DOHH2 (cell line): ENCODE results near the gene KIAA0408.

Source experiments
- H3F3A ChIP-seq: fragments of 200-600 bp; sonication (generic), shearing (Covaris generic); 2 replicates; pipeline ENCODE4 v1.6.0; 2016; ENCODE audit warnings: antibody characterized with exemption, mild to moderate bottlenecking; ENCODE audit not compliant: control insufficient read depth, insufficient read depth
- H3K27ac ChIP-seq: fragments of 200-600 bp; sonication (generic); 2 replicates; pipeline ENCODE4 v1.5.1; 2014; ENCODE audit warnings: low read depth, mild to moderate bottlenecking, low read length, moderate library complexity
- H3K27me3 ChIP-seq: fragments of 200-600 bp; sonication (generic); 2 replicates; pipeline ENCODE4 v1.6.1; 2014; ENCODE audit warnings: mild to moderate bottlenecking, low read length, mixed read lengths; ENCODE audit not compliant: control insufficient read depth
- H3K36me3 ChIP-seq: fragments of 200-600 bp; sonication (generic); 2 replicates; pipeline ENCODE4 v1.6.1; 2014; ENCODE audit warnings: mild to moderate bottlenecking, low read length, moderate library complexity, mixed read lengths; ENCODE audit not compliant: control insufficient read depth
- H3K4me1 ChIP-seq: fragments of 200-600 bp; sonication (generic); 2 replicates; pipeline ENCODE4 v1.6.1; 2014; ENCODE audit warnings: mild to moderate bottlenecking, low read length, mixed read lengths; ENCODE audit not compliant: control insufficient read depth
- H3K4me2 ChIP-seq: fragments of 200-600 bp; sonication (generic); 2 replicates; pipeline ENCODE4 v1.6.0; 2014; ENCODE audit warnings: mild to moderate bottlenecking, low read length, moderate library complexity
- H3K4me3 ChIP-seq: fragments of 200-600 bp; sonication (generic); 2 replicates; pipeline ENCODE4 v1.5.1; 2014; ENCODE audit warnings: mild to moderate bottlenecking, low read length, mixed read lengths
- H3K79me2 ChIP-seq: fragments of 200-600 bp; sonication (generic); 2 replicates; pipeline ENCODE4 v1.6.1; 2014; ENCODE audit warnings: mild to moderate bottlenecking, low read length, mixed read lengths; ENCODE audit not compliant: control insufficient read depth
- H3K9me2 ChIP-seq: fragments of 200-600 bp; sonication (generic); replicated peaks from 2 replicates; pipeline ENCODE4 v1.6.1; 2014; ENCODE audit warnings: mild to moderate bottlenecking, low read length, mixed read lengths; ENCODE audit not compliant: control insufficient read depth
- H3K9me3 ChIP-seq: fragments of 200-600 bp; sonication (generic); 2 replicates; pipeline ENCODE4 v1.6.1; 2014; ENCODE audit warnings: antibody characterized with exemption, low read length, mixed read lengths; ENCODE audit not compliant: control insufficient read depth, insufficient read depth
- H4K20me1 ChIP-seq: fragments of 200-600 bp; sonication (generic); 2 replicates; pipeline ENCODE4 v1.6.0; 2014; ENCODE audit warnings: low read depth, mild to moderate bottlenecking, antibody characterized with exemption, low read length, moderate library complexity; ENCODE audit not compliant: control insufficient read depth, insufficient read depth
- CTCF ChIP-seq: fragments of 200-600 bp; sonication (generic); IDR thresholded peaks from one replicate; pipeline ENCODE4 v1.5.1; 2014; ENCODE audit warnings: antibody characterized with exemption, mild to moderate bottlenecking, low read depth, low read length; ENCODE audit not compliant: poor library complexity, severe bottlenecking
- EZH2phosphoT487 ChIP-seq: fragments of 200-600 bp; sonication (generic); IDR thresholded peaks from 2 replicates; pipeline ENCODE4 v1.6.1; 2017; ENCODE audit warnings: borderline replicate concordance, mild to moderate bottlenecking, antibody characterized with exemption, low read length, moderate library complexity, mixed read lengths

The KIAA0408 gene

GRCh38 chr6:127452803-127453202 lies 6.4 kb downstream of the KIAA0408 start:
- H4K20me1 ChIP-seq: no peaks in the 10 kb centered on the region
- H3K36me3 ChIP-seq: no peaks in the 10 kb centered on the region
- no peaks in the 10 kb centered on the region for H3K9me3 ChIP-seq
- peaks cover 11% of the 10 kb centered on the region for H3K27me3 ChIP-seq
- TF ChIP-seq EZH2phosphoT487 (no peak), CTCF (no peak)
- H3K4me1 ChIP-seq: no peaks in the 10 kb centered on the region
- H3F3A ChIP-seq: no peaks in the 10 kb centered on the region
- H3K27ac ChIP-seq: no peak overlapping the region
- no peak overlapping the region for H3K4me2 ChIP-seq
- no peaks in the 10 kb centered on the region for H3K9me2 ChIP-seq
- H3K79me2 ChIP-seq: no peaks in the 10 kb centered on the region
- no peak overlapping the region for H3K4me3 ChIP-seq

GRCh38 chr6:127451388-127451787 lies 7.8 kb downstream of the KIAA0408 start:
- Histone ChIP-seq H3K36me3 (no peaks in the 10 kb centered on the region), H3F3A (no peaks in the 10 kb centered on the region), H3K27me3 (peaks cover 13% of the 10 kb centered on the region), H3K9me2 (no peaks in the 10 kb centered on the region), H3K27ac (no peak overlapping the region), H3K4me2 (no peak overlapping the region), H4K20me1 (no peaks in the 10 kb centered on the region), H3K9me3 (no peaks in the 10 kb centered on the region), H3K4me3 (no peak overlapping the region), H3K4me1 (no peaks in the 10 kb centered on the region), H3K79me2 (no peaks in the 10 kb centered on the region)
- no peak for TF ChIP-seq EZH2phosphoT487
- no peak for TF ChIP-seq CTCF

GRCh38 chr6:127447780-127448179 lies 11.4 kb downstream of the KIAA0408 start:
- no peak overlapping the region for H3K27ac ChIP-seq
- no peaks in the 10 kb centered on the region for H3K79me2 ChIP-seq
- H3K36me3 ChIP-seq: no peaks in the 10 kb centered on the region
- no peaks in the 10 kb centered on the region for H3K9me3 ChIP-seq
- H3K4me3 ChIP-seq: no peak overlapping the region
- H3K9me2 ChIP-seq: no peaks in the 10 kb centered on the region
- H3K27me3 ChIP-seq: peaks cover 13% of the 10 kb centered on the region
- no peak overlapping the region for H3K4me2 ChIP-seq
- no peaks in the 10 kb centered on the region for H3K4me1 ChIP-seq
- H4K20me1 ChIP-seq: no peaks in the 10 kb centered on the region
- TF ChIP-seq EZH2phosphoT487: no peak
- TF ChIP-seq CTCF: no peak
- no peaks in the 10 kb centered on the region for H3F3A ChIP-seq

GRCh38 chr6:127446356-127446755 lies 12.8 kb downstream of the KIAA0408 start:
- Histone ChIP-seq H3K4me3 (no peak overlapping the region), H4K20me1 (no peaks in the 10 kb centered on the region), H3K4me1 (no peaks in the 10 kb centered on the region), H3K9me2 (no peaks in the 10 kb centered on the region), H3F3A (no peaks in the 10 kb centered on the region), H3K4me2 (no peak overlapping the region), H3K9me3 (no peaks in the 10 kb centered on the region), H3K36me3 (no peaks in the 10 kb centered on the region), H3K27me3 (peaks cover 9% of the 10 kb centered on the region), H3K27ac (no peak overlapping the region), H3K79me2 (no peaks in the 10 kb centered on the region)
- TF ChIP-seq CTCF: no peak
- no peak for TF ChIP-seq EZH2phosphoT487
